G401.6 (cell line): ENCODE data around the gene SMAD7.

ENCODE experiments used
- FAIRE-seq: peaks from 2 replicates; lab custom pipeline; 2012; peaks lifted over from hg19 to GRCh38; lab: Jason Lieb, UNC

The SMAD7 gene

DNA sequence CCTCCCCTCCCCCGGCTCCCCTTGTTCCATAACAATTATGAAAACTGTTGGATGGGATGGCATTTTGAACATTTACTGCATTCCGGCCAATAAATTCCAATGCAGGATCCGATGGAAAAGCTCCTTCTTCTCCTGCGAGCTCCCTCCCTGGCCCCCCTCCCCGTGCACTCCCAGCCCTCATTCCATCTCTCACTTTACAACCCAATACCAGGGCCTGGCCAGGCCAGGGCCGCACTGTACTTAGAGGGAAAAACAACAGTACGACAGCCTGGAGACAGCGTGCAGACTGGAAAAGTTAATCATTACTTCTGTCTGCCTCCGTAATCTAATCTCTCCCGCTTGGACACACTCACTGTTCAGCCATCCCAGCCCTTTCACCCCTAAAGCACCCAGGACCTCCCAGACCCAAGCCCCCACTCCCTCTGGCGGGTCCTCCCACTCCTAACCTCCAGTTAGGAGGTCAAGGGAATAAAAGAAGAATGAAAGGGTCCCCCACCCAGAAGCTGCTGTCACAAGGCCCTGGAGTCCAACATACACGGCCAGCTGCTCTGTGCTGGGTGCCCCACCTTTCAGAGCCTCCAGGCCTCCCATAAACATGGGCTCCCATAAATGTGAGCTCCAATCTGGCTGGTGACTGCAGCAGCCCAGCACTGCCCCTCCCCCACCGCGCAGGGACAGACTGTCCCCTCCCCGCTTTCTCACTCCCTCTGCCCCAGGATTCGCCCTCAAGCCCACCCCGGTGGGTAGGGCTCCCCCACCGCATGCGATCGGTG is 20.6 kb downstream of the SMAD7 start:
- peak; percentile 88 for FAIRE-seq

DNA sequence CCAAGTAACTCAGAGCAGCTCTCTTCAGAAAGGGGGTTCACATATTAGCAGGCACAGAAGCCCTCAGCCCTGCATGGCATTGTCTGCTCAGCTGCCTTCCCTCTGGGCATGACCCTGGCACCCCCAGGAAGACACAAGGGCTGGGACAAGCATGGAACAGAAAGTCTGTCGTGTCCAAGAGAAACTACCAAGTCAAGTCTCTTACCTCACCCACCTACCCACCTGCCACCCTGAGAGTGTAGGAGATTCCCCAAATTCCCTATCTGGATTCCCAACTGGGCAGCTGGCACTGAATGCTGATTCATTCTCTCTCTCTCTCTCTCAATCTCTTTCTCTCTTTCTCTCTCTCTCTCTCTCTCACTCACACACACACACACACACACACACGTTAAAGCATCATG is 21.6 kb downstream of the SMAD7 start:
- FAIRE-seq: no peak

DNA sequence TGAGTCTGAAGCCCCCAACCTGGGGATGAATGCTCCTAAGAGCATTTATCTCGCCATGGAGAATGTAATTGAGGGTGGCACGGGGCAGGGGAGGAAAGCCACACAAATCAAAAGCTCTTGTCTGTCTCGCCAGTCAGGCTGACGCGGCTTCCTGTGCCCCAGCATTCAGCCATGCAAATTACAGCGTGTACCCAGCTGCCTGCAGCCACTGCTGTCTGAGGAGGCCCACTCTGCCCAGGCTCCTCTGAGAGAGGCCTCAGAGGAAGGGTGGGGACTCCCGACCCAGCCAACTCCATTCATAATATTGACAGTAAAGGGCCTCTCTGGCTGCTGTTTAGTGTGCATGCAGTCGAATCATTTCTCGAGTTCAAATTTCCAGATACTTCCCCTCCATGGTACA is 22.0 kb downstream of the SMAD7 start:
- no peak for FAIRE-seq

DNA sequence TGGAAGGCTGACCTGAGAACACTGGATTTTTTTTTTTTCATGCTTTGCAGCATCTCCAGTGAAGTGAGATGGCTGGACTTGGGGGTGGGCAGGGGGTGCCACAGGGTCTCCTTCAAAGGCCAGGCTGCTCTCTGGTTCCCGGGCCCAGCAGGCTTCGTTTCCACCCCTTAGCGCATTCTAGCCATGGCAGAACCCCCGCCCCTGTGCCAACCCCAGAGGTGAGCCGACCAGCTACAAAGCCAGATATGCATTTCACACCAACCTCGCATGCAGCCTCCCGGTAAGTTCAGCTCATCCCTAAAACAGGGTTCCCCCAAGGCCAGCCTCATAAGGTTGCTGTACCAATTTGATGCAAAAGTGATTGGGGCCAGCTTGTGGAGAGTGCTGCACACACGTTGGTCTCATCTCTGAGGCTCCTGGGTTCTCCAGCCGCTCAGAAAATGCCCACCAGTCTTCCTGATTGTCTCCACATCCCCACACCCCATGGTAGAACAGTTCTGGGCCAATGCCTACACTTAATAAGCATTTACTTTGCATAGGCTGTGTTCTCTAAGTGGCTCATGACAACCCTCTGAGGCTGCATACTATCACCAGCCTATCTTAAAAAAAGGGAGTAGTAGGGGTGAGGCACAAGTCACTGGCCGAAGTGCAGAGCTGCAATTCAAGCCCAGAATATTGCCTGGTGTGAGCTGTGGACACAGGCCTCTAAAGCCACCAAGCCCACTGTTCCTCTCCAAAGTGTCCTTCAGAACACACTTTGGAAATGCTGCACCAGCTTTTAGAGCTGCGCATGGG is 23.3 kb downstream of the SMAD7 start:
- FAIRE-seq: no peak

DNA sequence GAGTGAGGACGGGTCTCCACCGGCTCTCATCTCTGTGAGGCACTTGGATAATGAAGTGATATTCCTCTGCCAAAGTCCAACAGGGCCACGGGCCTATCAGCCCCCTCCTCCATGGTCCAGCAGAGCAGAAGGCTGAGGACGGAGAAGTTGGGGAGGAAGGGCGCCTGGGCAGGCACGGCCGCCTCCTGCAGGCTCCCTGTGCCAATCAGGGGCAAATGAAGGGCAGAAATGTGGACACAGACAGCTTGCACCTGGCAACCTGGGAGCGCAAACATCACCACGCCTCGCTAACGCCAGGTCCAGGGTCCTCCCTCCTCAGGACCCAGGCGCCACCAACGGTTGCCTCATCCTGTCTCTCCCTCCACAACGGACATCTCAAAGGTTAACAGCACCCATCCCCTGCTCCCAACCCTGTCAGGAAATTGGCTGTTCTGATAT is 24.3 kb downstream of the SMAD7 start:
- no peak for FAIRE-seq

DNA sequence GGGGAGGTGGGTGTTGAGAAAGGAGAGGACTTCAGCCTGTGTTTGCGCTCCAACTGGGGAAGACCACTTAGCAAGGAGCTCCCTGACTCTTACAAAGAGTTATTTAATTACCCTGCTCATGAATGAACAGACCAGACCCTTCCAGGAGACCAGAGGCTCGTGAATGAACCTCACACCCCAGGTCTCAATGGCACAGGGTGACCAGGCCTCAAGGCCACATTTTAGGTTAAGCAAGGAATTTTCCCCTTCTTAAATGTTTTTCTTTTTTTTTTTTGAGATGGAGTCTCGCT is 25.3 kb downstream of the SMAD7 start:
- no peak for FAIRE-seq

DNA sequence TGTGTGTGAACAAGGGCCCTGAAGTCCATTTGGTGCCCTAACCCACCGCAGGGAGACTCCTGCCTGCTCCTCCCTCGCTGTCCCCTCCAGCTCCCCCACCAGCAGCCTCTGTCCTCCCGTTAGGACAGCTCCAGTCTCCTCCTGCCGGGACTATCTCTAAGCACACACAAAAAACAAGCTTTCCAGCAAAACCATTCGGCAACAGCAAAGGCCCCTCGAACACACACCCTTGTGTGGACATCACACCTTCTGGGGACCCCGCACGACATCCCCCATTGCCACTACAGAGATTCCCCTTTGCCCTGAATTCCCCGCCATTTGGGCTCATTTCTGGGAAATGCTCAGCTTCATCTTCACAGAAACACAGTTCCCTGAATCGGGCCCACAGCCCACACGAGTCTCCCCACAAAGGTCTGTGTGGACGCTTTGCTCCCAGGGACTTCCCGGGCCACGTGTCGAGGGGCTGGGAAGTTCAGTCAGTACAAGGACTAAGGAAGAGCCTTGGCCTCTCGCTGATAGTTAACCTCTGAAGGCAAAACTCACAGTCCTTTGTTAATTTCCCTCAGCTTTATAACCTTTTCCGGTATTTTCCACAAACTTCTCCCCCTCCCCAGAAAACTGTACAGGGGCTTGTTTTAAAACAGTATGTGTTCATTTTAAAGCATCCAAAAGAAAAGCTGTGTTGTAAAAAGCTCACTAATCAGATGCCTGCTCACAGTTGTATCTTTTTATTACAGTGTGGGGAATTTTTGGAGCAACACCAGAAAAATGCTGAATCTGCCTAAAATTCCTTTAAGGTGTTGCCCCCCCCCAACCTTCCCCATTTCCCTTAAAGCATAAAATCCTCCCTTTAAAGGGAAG is 25.9 kb downstream of the SMAD7 start:
- no peak for FAIRE-seq

DNA sequence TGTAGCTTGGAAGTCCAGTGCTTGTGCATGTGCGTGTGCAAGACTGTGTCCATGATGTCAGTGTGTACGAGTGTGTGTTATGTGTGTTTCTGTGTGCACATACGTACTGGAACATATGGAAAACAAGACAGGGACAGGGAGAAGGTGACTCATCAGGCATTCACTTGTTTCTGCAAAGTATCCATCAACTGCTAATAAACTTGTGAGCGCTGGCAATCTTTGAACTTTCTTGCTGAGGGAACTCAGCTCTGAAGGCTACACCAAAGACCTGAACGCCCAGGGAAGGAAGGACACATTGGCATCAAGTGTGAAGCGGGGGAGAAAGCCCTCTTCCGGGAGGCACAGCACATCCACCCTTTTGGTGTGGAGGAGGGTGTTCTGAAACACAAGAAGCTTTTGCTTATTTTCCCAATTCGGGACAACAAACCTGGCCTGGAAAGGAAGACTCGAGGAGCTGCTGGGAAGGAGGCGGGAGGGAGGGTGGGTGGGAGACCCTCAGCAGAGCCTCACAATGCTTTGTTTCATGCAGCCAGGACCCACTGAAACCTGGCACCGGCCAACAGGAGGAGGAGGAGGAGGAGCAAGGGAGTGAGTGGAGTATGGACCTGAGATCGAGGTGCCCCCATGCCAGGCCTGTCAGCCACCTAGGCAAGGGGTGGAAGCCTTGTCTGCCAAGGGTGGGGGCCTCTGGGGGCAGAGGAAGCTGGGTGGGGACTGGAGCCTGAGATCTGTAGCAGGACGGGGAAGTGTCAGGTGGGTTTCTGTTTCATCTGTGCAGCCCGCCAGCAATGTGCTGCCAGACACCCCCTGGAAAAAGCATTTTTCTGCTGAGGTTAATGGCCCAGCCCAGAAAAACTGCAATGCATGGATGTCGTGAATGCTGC is 26.8 kb downstream of the SMAD7 start:
- FAIRE-seq: no peak

DNA sequence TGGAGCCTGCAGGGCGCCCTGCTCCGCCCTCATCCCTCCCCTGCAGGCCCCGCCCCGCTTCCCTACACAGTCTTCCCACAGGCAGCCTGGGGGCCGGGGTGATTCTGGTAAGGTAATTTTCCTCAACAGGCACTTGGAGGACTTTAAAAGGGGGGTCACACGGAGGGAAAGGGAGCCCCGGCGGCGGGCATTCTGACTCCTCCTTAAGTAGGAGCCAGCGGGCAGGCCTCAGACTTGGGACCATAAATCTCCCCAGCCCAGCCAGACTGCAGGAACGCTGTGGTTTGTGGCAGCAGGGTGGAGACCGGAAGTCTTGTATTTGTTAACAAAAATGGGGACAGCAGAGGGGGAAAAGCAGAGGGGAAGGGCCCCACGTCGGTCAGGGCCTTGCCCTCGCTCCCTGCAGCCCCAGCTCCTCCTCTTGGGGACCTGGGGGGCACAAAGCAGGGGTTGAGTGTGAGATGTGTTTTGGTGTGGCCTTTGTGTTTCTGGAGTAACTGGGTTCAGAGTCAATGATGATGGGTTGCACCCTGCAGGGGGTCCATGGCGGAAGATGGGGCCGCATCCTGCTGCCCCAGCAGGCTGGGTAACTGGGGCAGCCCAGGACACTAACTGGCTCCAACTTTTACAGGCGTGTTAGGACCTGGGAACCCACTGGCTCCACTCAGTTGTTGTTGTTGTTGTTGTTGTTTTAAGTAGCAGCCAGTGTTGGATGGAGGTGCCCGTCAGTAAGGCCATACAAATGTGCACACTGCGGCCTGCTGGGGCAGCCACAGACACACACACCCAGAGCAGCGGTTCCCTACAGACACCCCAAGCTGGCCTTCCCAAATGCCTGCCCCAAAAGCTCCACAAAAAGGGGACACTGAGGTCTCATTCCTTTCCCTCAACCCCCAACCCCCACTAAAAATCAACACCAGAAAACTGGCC is 27.7 kb downstream of the SMAD7 start:
- no peak for FAIRE-seq

DNA sequence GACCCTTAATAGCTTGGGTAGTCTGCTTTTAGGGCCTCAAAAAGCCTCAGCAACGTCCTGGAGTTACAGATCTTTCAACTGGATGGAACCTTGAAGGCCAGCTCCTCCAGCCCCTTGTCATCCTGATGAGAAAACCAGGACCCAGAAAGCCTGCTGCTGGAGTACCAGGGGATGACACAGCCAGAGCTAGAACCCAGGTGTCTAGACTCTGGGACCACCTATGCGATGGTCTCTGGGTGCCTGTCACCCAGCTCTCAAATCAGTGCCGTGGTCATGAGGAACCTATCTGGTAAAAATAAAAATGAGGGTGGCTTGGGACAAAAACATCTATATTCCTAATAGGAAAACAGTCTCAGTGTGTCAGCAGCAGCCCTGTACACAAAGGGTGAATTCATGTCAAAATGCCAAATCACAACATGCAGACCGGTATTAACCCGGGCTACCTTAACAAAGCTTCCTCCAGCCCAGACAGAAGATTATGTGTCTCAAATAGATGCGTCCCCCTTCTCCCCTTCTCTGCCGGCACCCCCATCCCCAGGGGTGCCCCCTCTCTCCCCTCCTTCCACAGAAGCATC is 28.5 kb downstream of the SMAD7 start:
- no peak for FAIRE-seq

DNA sequence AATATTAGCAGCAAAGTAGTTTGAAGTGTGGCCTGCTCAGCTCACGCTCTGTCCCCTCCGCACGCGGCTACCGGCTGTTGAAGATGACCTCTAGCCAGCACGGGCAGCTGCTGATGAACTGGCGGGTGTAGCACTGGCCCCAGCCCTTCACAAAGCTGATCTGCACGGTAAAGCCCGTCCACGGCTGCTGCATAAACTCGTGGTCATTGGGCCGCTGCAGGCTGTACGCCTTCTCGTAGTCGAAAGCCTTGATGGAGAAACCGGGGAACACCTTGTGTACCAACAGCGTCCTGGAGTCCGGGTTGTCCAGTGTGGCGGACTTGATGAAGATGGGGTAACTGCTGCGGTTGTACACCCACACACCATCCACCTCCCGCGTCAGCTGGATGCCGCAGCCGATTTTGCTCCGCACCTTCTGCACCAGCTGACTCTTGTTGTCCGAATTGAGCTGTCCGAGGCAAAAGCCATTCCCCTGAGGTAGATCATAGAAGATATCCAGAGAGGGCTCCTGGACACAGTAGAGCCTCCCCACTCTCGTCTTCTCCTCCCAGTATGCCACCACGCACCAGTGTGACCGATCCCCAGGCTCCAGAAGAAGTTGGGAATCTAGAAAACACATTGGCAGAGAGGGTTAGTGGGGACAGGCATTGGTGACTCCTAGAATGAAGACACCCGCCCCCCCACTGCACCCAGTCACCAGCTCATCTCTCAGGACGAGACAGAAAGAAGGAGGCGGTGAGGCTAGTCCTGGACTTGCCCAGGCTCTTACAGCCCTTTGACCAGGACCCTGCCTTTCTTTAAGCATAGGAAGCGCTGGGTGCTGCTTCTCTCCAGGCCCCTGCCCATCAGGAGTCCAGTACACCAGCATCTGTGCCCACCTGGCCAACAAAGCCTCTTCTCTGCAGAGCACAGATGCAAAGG is 29.2 kb downstream of the SMAD7 start:
- FAIRE-seq: no peak

DNA sequence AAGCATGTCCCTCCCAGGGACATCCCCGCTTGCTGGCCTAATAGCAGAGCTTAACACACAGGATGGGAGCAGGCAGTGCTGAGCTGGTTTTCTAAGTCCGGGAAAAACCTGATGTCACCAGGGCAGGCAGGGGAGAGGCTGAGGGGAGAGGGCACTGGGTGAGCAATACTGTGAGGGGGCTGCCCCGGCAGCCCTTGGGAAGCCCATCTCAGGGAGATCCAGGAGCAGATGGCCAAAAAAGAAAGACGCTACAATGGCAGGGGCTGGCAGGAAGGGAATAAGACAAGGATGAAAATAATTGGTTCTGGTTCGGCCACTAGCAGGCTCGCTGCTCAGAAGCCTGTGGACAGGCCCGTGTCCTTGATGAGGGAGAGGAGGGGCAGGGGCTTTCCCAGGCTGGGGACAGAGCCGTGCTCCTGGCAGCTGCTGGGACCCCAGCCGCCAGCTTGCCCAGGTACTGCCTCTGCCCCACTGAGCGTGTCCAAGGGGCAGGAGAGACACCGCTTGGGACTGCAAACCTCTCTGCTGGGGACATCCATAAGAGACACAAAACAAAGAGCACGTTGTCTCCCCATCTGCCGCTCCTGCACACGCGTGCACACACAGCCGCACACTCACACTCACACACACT is 30.2 kb downstream of the SMAD7 start:
- FAIRE-seq: no peak

DNA sequence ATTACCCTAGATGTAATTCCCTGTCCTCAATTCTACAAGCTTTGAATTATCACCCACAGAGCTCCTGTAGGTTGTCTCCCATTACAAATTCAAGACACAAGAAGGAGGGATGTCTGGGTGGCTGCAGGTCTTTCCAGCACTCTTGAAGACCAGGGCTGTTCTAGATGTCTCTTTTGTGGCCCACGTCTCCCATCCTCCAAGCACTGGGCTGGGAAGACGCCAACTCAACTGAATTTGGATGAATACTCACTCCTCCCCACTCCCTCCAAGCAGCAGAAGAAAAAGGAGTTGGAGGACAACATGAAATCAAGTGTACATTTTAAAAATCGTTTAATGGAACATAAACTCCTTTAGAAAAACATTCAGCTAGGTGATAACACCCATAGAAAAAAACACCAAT is 31.2 kb downstream of the SMAD7 start:
- FAIRE-seq: no peak

DNA sequence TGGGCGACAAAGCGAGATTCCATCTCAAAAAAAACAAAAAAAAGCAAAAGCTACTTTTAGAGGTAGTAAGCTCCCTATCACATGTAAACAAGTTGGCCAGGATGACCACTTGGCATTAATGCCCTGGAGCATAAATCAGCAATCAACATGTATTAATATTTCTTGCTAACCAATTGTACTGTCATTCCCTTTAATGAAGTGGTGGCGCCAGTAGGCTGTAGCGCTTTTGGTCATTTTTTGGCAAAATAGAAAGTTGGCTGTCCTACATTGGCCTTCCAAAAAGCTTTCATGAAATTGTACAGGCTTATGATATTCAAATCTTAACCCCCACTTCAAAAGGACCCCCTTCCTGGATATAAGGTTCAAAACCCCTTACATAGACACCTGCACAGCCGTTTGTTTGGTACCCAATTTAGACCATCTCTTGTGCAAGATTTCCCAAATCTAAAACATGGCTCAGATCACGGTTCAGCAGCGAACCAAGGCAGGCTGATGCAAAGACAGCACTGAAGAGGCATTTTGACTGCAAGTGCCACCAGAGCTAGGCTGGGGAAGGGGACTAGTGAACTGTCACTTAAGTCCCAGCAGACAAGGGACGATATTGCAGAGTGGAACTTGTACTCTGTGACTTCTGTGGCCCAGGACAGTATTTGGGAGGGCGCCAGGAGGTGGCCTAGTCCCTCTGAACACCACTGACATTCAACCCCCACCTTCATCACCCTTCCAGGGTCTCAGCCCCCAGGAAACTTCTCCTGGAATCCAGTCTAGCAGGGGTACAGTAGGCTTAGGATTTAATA is 31.9 kb downstream of the SMAD7 start:
- no peak for FAIRE-seq

DNA sequence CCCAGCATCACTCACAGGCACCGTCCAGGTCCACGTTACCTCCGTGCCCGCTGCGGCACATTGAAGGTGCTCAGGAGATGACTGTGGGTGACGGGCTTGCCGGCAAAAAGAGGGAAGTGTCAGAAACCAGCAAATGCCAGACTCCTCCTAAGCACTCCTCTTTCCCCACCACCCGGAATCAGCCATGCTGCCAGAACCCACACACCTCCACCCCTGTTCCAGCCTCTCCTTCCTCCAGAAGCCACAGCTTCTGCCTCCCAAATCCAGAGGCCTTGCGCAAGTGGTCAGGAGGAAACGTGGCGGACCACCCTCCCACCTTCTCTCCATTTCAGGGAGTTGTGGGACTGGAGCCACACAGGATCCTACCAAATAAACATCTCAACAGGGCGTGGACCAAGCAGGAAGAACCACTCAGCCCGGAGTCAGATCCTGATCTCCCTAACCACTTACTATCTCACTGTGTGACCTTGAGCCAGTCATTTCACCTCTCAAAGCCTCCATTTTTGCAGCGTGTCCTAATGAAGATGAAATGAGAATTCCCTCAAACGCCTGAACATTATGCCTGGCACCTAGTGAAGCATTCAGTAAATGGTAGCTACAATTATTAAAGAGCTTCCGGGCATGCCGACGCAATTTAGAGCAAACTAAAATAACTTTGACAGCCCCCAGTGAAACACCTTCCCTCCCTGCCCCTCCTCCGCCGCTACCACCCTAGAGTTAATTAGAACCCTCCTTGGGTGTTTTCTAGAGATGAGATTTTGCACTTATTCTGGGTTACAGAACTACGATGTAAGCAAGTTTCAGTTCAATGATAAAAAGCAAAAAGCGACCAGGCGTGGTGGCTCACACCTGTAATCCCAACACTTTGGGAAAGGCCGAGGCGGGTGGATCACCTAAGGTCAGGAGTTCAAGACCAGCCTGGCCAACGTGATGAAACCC is 32.9 kb downstream of the SMAD7 start:
- FAIRE-seq: no peak

DNA sequence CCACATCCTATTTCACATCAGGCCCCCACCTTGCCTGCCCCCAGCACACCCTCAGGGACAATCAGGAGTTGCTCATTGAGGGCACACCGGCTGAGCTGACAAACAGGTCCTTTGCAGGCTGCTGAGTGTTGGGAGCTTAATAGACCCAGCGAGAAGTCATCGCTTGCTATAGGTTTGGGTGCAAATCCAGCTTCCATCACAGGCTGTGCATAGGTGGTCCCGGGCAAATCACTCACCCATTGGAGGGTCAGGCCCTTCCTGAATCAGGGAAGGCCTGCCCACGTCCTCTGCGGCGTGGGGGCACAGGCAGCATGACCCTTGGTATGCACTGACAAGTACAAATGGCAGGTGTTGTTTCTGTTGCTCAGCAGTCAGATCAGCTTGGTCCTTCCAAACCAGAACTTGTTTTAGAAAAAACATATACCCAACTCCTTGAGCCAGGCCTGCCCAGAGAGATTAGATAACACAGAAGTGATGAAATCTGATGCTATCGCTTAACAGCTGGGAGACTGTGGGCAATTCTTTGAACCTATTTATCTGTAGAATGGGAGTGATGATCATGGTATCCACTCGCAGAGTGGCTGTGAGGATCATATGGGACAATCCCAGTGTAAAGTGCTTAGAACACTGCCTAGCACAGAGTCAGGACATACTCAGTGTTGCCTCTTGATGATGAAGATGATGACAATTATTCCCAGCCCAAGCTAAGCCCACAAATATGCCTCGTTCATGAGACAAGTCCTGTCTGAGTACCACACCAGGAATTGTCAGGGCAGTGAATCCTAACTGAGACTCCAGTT is 34.9 kb downstream of the SMAD7 start:
- no peak for FAIRE-seq
